Measurements from ENCODE around the gene SLC7A10. TPM values are rescaled to one million over a fixed set of nuclear protein-coding genes. Genes with fewer than 3 reads are reported as not detected.

The SLC7A10 gene
- total RNA-seq, 1 donor from 2014 or later = not detected

DNA sequence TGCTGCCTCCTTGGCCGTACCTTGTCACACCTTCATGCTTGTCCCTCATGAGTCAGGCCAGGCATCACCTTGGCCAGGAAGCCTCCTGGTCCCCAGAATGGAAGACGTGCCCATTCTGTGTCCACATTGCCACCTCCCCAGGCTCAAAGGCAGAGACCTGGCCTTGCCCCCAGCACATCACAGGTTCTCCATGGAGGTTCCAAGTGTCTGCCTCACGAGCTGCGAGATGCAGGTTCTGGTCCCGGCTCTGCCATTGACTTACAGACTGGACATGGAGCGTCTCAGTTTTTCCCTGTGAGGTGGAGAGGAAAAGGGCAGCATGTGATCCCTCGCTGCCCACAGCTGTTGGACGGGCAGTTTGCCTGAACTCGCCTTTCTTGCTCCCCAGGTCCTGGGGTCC, 9.1 kb upstream of the SLC7A10 start:
- DNase-seq (no peak), ATAC-seq (ENCODE audit: low read depth) (no peak)
- H3K27me3 Mint-ChIP-seq = peaks cover 11% of the 10 kb centered on the region
- H3K9me3 Mint-ChIP-seq = no peaks in the 10 kb centered on the region
- no peak overlapping the region for H3K27ac Mint-ChIP-seq
- TF ChIP-seq, protein P1, sequence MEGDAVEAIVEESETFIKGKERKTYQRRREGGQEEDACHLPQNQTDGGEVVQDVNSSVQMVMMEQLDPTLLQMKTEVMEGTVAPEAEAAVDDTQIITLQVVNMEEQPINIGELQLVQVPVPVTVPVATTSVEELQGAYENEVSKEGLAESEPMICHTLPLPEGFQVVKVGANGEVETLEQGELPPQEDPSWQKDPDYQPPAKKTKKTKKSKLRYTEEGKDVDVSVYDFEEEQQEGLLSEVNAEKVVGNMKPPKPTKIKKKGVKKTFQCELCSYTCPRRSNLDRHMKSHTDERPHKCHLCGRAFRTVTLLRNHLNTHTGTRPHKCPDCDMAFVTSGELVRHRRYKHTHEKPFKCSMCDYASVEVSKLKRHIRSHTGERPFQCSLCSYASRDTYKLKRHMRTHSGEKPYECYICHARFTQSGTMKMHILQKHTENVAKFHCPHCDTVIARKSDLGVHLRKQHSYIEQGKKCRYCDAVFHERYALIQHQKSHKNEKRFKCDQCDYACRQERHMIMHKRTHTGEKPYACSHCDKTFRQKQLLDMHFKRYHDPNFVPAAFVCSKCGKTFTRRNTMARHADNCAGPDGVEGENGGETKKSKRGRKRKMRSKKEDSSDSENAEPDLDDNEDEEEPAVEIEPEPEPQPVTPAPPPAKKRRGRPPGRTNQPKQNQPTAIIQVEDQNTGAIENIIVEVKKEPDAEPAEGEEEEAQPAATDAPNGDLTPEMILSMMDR (IDR thresholded peaks at IDR 0.05) = no peak
- no peaks in the 10 kb centered on the region for H3K36me3 Mint-ChIP-seq (ENCODE audit: low read depth)
- ChIA-PET CTCF (interaction anchor here (1.0 to 6.8 kb wide), 6 partner anchors 57 to 183 kb away, joined by 3 to 72 read pairs (median 4); partner anchors contain the start of gene CEBPA), POLR2A (interaction anchor here (1.9 kb wide), 1 partner anchor 137 kb away, joined by 9 read pairs; no protein-coding TSS in a partner anchor)
- intact Hi-C loops (cut with micrococcal nuclease) = loop anchor here (1.0 to 2.0 kb wide), 6 partner anchors 58 to 537 kb away; partner anchors contain the start of genes CEBPA and CEBPG
- no peak overlapping the region for H3K4me3 Mint-ChIP-seq
- H3K4me1 Mint-ChIP-seq = peaks cover 4% of the 10 kb centered on the region

- TF ChIP-seq, protein P1 (IDR thresholded peaks at IDR 0.05) = no peak
- Mint-ChIP-seq H3K27ac (no peak overlapping the region), H3K36me3 (ENCODE audit: low read depth) (no peaks in the 10 kb centered on the region), H3K4me3 (no peak overlapping the region), H3K4me1 (peaks cover 4% of the 10 kb centered on the region), H3K9me3 (no peaks in the 10 kb centered on the region), H3K27me3 (peaks cover 13% of the 10 kb centered on the region)
- ChIA-PET POLR2A (interaction anchor here (0.6 kb wide), 1 partner anchor 47 kb away, joined by 4 read pairs; no protein-coding TSS in a partner anchor), CTCF (interaction anchor here (1.6 to 6.8 kb wide), 2 partner anchors 56 to 172 kb away, joined by 4 to 72 read pairs; no protein-coding TSS in a partner anchor)
- intact Hi-C loops (cut with micrococcal nuclease) = loop anchor here (2.0 kb wide), 1 partner anchor 57 kb away; no protein-coding TSS in a partner anchor
- DNase-seq = no peak
- ATAC-seq (ENCODE audit: low read depth) = no peak
These were observed 8.4 kb upstream of the SLC7A10 start for GRCh38 chr19:33234092-33234491.

DNA sequence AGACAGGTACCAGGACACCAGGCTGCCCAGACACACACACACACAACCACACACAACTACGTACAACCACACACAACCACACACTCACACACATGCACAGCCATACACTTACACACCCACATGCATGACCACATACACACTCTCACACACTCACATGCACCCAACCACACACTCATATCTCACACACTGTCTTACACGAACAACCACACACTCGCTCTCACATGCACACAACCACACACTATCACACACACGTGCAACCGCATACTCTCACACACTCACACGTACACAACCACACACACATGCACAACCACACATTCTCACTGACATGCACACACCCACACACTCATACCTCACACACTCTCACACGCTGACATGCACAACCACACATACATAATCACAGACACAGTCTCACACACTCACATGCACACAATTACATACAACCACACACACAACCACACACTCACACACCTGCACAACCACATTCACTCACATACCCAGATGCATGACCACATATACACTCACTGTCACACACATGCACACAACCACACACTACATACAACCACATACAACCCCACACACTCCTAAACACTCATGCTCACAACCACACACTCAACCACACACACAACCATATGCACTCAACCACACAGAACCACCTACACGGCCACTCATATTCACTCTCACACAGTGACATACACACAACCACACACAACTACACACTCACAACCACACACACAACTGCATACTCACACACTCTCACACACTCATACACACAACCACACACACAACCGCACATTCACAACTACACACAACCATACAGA, 7.6 kb upstream of the SLC7A10 start:
- H3K4me1 Mint-ChIP-seq = peaks cover 4% of the 10 kb centered on the region
- ATAC-seq (ENCODE audit: low read depth) = no peak
- peaks cover 17% of the 10 kb centered on the region for H3K27me3 Mint-ChIP-seq
- TF ChIP-seq, protein P1 (IDR thresholded peaks at IDR 0.05) = no peak
- CTCF ChIA-PET = no interaction called here
- H3K36me3 Mint-ChIP-seq (ENCODE audit: low read depth) = peaks cover 5% of the 10 kb centered on the region
- no peak overlapping the region for H3K4me3 Mint-ChIP-seq
- POLR2A ChIA-PET = no interaction called here
- no peak for DNase-seq
- intact Hi-C loops (cut with micrococcal nuclease) = no loop called here
- H3K9me3 Mint-ChIP-seq = peaks cover 6% of the 10 kb centered on the region
- no peak overlapping the region for H3K27ac Mint-ChIP-seq

DNA sequence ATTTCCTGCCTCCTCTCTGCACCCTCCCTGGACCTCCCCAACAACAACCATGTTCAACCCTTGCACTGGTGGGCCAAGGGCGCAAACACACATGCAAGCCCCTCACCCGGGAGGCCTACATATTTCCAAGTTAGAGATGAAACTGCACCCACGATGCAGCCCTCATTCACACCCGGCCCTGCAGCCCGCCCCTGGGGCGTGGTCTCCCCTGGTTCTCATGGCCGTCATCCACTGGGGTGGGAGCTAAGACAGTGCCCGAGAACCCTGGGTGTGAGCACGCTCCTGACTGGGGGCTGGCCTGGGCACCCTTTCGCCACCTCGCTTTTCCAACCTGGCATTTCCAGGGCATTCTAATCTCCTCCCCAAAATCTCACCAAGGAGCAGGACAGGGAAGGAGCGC, 7.0 kb upstream of the SLC7A10 start:
- CTCF ChIA-PET = no interaction called here
- no peak for DNase-seq
- intact Hi-C loops (cut with micrococcal nuclease) = no loop called here
- Mint-ChIP-seq H3K4me1 (peaks cover 4% of the 10 kb centered on the region), H3K27ac (no peak overlapping the region), H3K9me3 (peaks cover 10% of the 10 kb centered on the region), H3K27me3 (peaks cover 21% of the 10 kb centered on the region), H3K4me3 (no peak overlapping the region), H3K36me3 (ENCODE audit: low read depth) (peaks cover 8% of the 10 kb centered on the region)
- POLR2A ChIA-PET = no interaction called here
- ATAC-seq (ENCODE audit: low read depth) = no peak
- TF ChIP-seq, protein P1 (IDR thresholded peaks at IDR 0.05) = no peak

DNA sequence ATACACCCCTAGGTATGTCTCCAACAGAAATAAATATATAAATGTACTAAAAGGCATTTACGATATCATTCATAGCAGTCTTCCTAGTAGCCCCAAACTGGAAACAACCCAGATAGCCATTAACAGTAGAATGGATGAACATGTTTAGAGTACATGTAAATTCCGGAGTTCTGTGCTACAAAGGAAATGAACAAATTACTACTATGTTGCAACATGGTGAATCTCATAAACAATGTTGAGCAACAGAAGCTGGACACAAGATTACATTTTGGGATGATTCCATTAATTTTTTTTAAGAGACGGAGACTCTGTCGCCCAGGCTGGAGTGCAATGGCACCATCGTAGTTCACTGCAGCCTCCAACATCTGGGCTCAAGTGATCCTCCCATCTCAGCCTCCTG, 5.9 kb upstream of the SLC7A10 start:
- H3K4me3 Mint-ChIP-seq = no peak overlapping the region
- H3K27ac Mint-ChIP-seq = no peak overlapping the region
- ATAC-seq (ENCODE audit: low read depth) (no peak), DNase-seq (no peak)
- intact Hi-C loops (cut with micrococcal nuclease) = no loop called here
- H3K27me3 Mint-ChIP-seq = peaks cover 28% of the 10 kb centered on the region
- peaks cover 14% of the 10 kb centered on the region for H3K9me3 Mint-ChIP-seq
- ChIA-PET CTCF (no interaction called here), POLR2A (no interaction called here)
- TF ChIP-seq, protein P1 (IDR thresholded peaks at IDR 0.05) = no peak
- H3K36me3 Mint-ChIP-seq (ENCODE audit: low read depth) = peaks cover 10% of the 10 kb centered on the region
- H3K4me1 Mint-ChIP-seq = peaks cover 4% of the 10 kb centered on the region

Data from activated B cell treated with CpG ODN at 0.5 μM for 24 hours (primary cell).